DND-41 (cell line): Measurements from ENCODE around the gene NCS1.

ENCODE experiments used
- ATAC-seq: fragments of 200-7000 bp; cut with Tn5 transposase; 3 replicates; pipeline ENCODE4 v1.9.1; 2021; ENCODE audit warnings: low read depth; ENCODE audit not compliant: insufficient read depth
- DNase-seq: peaks from one replicate; pipeline ENCODE4 v3.0.0-alpha.2; 2020
- H2AFZ ChIP-seq: 2 replicates; pipeline ENCODE4 v1.6.0; 2012; ENCODE audit warnings: low read depth, low read length
- H3K27ac ChIP-seq: 2 replicates; pipeline ENCODE4 v1.5.1; 2012; ENCODE audit warnings: low read length, inconsistent platforms
- H3K27me3 ChIP-seq: fragments of 200-600 bp; sonication (generic); 2 replicates; pipeline ENCODE4 v1.6.0; 2012; ENCODE audit warnings: low read length, mild to moderate bottlenecking, inconsistent platforms; ENCODE audit not compliant: insufficient read depth, poor library complexity
- H3K36me3 ChIP-seq: 2 replicates; pipeline ENCODE4 v1.5.1; 2012; ENCODE audit warnings: low read length, inconsistent platforms; ENCODE audit not compliant: insufficient read depth
- H3K4me1 ChIP-seq: 2 replicates; pipeline ENCODE4 v1.5.1; 2012; ENCODE audit warnings: mild to moderate bottlenecking, low read length; ENCODE audit not compliant: insufficient read depth
- H3K4me2 ChIP-seq: 2 replicates; pipeline ENCODE4 v1.6.0; 2012; ENCODE audit warnings: mild to moderate bottlenecking, moderate library complexity, low read length, inconsistent platforms; ENCODE audit not compliant: insufficient read depth
- H3K4me3 ChIP-seq, 2 experiments: fragments of 200-600 bp in 1 of 2; shearing (Covaris generic) in 1 of 2; 2 replicates each; pipeline ENCODE4 v1.5.1; 2012 to 2016; ENCODE audit warnings: inconsistent platforms in 2 of 2, low read length in 2 of 2, mild to moderate bottlenecking in 2 of 2, low read depth in 1 of 2, moderate library complexity in 1 of 2
- H3K79me2 ChIP-seq: 2 replicates; pipeline ENCODE4 v1.6.0; 2012; ENCODE audit warnings: low read length, inconsistent platforms; ENCODE audit not compliant: insufficient read depth
- H3K9ac ChIP-seq: 2 replicates; pipeline ENCODE4 v1.6.0; 2012; ENCODE audit warnings: low read depth, mild to moderate bottlenecking, inconsistent platforms, low read length, moderate library complexity
- H3K9me3 ChIP-seq: 2 replicates; pipeline ENCODE4 v1.5.1; 2012; ENCODE audit warnings: low read length, moderate library complexity, mild to moderate bottlenecking, inconsistent platforms; ENCODE audit not compliant: insufficient read depth, severe bottlenecking
- H4K20me1 ChIP-seq: 2 replicates; pipeline ENCODE4 v1.6.0; 2012; ENCODE audit warnings: low read length; ENCODE audit not compliant: insufficient read depth
- CTCF ChIP-seq: IDR thresholded peaks from 2 replicates; pipeline ENCODE4 v1.5.1; 2012; ENCODE audit warnings: borderline replicate concordance, low read length, moderate library complexity, mild to moderate bottlenecking; ENCODE audit not compliant: poor library complexity, severe bottlenecking; ENCODE audit errors: extremely low read depth
- EZH2 ChIP-seq: IDR thresholded peaks from 3 replicates; pipeline ENCODE4 v1.6.1; 2012; ENCODE audit warnings: borderline replicate concordance, low read depth, mild to moderate bottlenecking, moderate library complexity, low read length, inconsistent platforms; ENCODE audit not compliant: severe bottlenecking

NCS1 gene

GRCh38 chr9:130138171-130138653, 34.0 kb upstream of the NCS1 start:
- ATAC-seq: no peak
- Histone ChIP-seq H3K27ac (no peak overlapping the region), H3K79me2 (no peaks in the 10 kb centered on the region), H2AFZ (no peak overlapping the region), H3K36me3 (peaks cover 15% of the 10 kb centered on the region), H3K27me3 (no peaks in the 10 kb centered on the region), H3K4me1 (no peaks in the 10 kb centered on the region), H3K9me3 (no peaks in the 10 kb centered on the region), H3K9ac (no peak overlapping the region), H3K4me2 (no peak overlapping the region), H4K20me1 (no peaks in the 10 kb centered on the region), H3K4me3 (no peak overlapping the region)
- TF ChIP-seq CTCF (no peak), EZH2 (no peak)
- DNase-seq: no peak

GRCh38 chr9:130138791-130139190, 33.4 kb upstream of the NCS1 start:
- Histone ChIP-seq H3K9me3 (no peaks in the 10 kb centered on the region), H3K4me3 (no peak overlapping the region), H2AFZ (no peak overlapping the region), H3K79me2 (no peaks in the 10 kb centered on the region), H4K20me1 (no peaks in the 10 kb centered on the region), H3K9ac (no peak overlapping the region), H3K27me3 (no peaks in the 10 kb centered on the region), H3K4me1 (no peaks in the 10 kb centered on the region), H3K4me2 (no peak overlapping the region), H3K36me3 (peaks cover 14% of the 10 kb centered on the region), H3K27ac (no peak overlapping the region)
- ATAC-seq (0 out of 3 replicates have a peak, but pooled peaks have one; percentile 33), DNase-seq (no peak)
- TF ChIP-seq EZH2: no peak
- TF ChIP-seq CTCF: no peak

GRCh38 chr9:130139251-130139650, 33.0 kb upstream of the NCS1 start:
- no peak for DNase-seq
- no peak for ATAC-seq
- H3K27ac ChIP-seq: no peak overlapping the region

More at GRCh38 chr9:130139251-130139650, 33.0 kb upstream of the NCS1 start:
- no peaks in the 10 kb centered on the region for H3K27me3 ChIP-seq
- peaks cover 11% of the 10 kb centered on the region for H3K36me3 ChIP-seq
- TF ChIP-seq EZH2 (no peak), CTCF (no peak)
- no peaks in the 10 kb centered on the region for H3K4me1 ChIP-seq
- H3K79me2 ChIP-seq: no peaks in the 10 kb centered on the region
- H4K20me1 ChIP-seq: no peaks in the 10 kb centered on the region
- H3K4me2 ChIP-seq: no peak overlapping the region
- H3K9ac ChIP-seq: no peak overlapping the region
- no peaks in the 10 kb centered on the region for H3K9me3 ChIP-seq
- H2AFZ ChIP-seq: no peak overlapping the region
- no peak overlapping the region for H3K4me3 ChIP-seq
